HepG2 (cell line): Measurements from ENCODE around the gene EIF5A. TPM values are rescaled to one million over a fixed set of nuclear protein-coding genes. Genes with fewer than 3 reads are reported as not detected.
A peak's percentile ranks its signal among the peaks of the same experiment; 100 is the strongest.

ENCODE experiments used
- AHR ChIP-seq: IDR thresholded peaks from 2 replicates; pipeline ENCODE4 v1.6.1; 2018; ENCODE audit warnings: missing genetic modification reagents, missing compliant biosample characterization
- ATF1 ChIP-seq: IDR thresholded peaks from 2 replicates; pipeline ENCODE4 v1.6.1; 2016; ENCODE audit warnings: mild to moderate bottlenecking, control low read depth
- ATRX ChIP-seq: sonication (generic); formaldehyde crosslinking; IDR thresholded peaks from 2 replicates; pipeline ENCODE4 v1.4.0; 2020; ENCODE audit warnings: missing genetic modification reagents, borderline replicate concordance
- CCAR2 ChIP-seq: fragments of 200-400 bp; formaldehyde crosslinking; optimal IDR thresholded peaks from 2 replicates; pipeline ENCODE3; 2018; ENCODE audit warnings: low read depth, mild to moderate bottlenecking, low read length, moderate library complexity
- DRAP1 ChIP-seq: IDR thresholded peaks from 2 replicates; pipeline ENCODE4 v1.6.1; 2016; ENCODE audit warnings: missing genetic modification reagents, missing compliant biosample characterization
- HDAC1 ChIP-seq: sonication (generic); formaldehyde crosslinking; IDR thresholded peaks from 2 replicates; pipeline ENCODE4 v1.5.1; 2020; ENCODE audit warnings: mild to moderate bottlenecking, missing genetic modification reagents
- IKZF5 ChIP-seq: IDR thresholded peaks from 2 replicates; pipeline ENCODE4 v1.6.1; 2018; ENCODE audit warnings: missing genetic modification reagents, mild to moderate bottlenecking, missing compliant biosample characterization
- NR0B2 ChIP-seq: sonication (generic); formaldehyde crosslinking; IDR thresholded peaks from 2 replicates; pipeline ENCODE4 v1.4.0; 2020; ENCODE audit warnings: mild to moderate bottlenecking, missing genetic modification reagents
- NR1H2 ChIP-seq: sonication (generic); formaldehyde crosslinking; IDR thresholded peaks from 2 replicates; pipeline ENCODE4 v1.8.1; 2022; ENCODE audit warnings: low read depth, missing genetic modification reagents, borderline replicate concordance
- PAXIP1 ChIP-seq: sonication (generic); formaldehyde crosslinking; conservative IDR thresholded peaks from 2 replicates; pipeline ENCODE4 v1.4.0; 2020; ENCODE audit warnings: mild to moderate bottlenecking, missing genetic modification reagents, moderate library complexity
- SMARCC2 ChIP-seq: fragments of 450-650 bp; IDR thresholded peaks from 2 replicates; pipeline ENCODE4 v1.6.1; 2017; ENCODE audit warnings: antibody characterized with exemption, mild to moderate bottlenecking
- SP4 ChIP-seq: sonication (generic); formaldehyde crosslinking; IDR thresholded peaks from 2 replicates; pipeline ENCODE4 v1.8.1; 2023; ENCODE audit warnings: mild to moderate bottlenecking, missing genetic modification reagents
- SRY ChIP-seq: sonication (generic); formaldehyde crosslinking; IDR thresholded peaks from 2 replicates; pipeline ENCODE4 v1.8.0; 2022; ENCODE audit warnings: mild to moderate bottlenecking, missing genetic modification reagents
- SSRP1 ChIP-seq: IDR thresholded peaks from 2 replicates; pipeline ENCODE4 v1.6.1; 2016; ENCODE audit warnings: control low read depth
- UBTF ChIP-seq: sonication (generic); formaldehyde crosslinking; IDR thresholded peaks from 2 replicates; pipeline ENCODE4 v1.4.0; 2020; ENCODE audit warnings: mild to moderate bottlenecking, missing genetic modification reagents
- ZEB1 ChIP-seq: IDR thresholded peaks from 2 replicates; pipeline ENCODE4 v1.6.1; 2012; ENCODE audit warnings: mild to moderate bottlenecking, low read depth, inconsistent platforms; ENCODE audit not compliant: insufficient replicate concordance
- ZKSCAN5 ChIP-seq: sonication (generic); formaldehyde crosslinking; IDR thresholded peaks from 2 replicates; pipeline ENCODE4 v1.5.1; 2020; ENCODE audit warnings: mild to moderate bottlenecking, missing genetic modification reagents
- ZNF3 ChIP-seq: IDR thresholded peaks from 2 replicates; pipeline ENCODE4 v1.7.0; 2017; ENCODE audit warnings: inconsistent platforms
- ZNF33A ChIP-seq: sonication (generic); formaldehyde crosslinking; IDR thresholded peaks from 2 replicates; pipeline ENCODE4 v1.5.1; 2020; ENCODE audit warnings: missing genetic modification reagents, mild to moderate bottlenecking, moderate library complexity, borderline replicate concordance
- ZNF430 ChIP-seq: sonication (generic); formaldehyde crosslinking; IDR thresholded peaks from 2 replicates; pipeline ENCODE4 v1.9.0; 2021; ENCODE audit warnings: mild to moderate bottlenecking, missing genetic modification reagents
- ZNF431 ChIP-seq: sonication (generic); formaldehyde crosslinking; IDR thresholded peaks from 2 replicates; pipeline ENCODE4 v1.9.0; 2022; ENCODE audit warnings: missing genetic modification reagents, low read depth, mild to moderate bottlenecking, borderline replicate concordance
- ZNF737 ChIP-seq: sonication (generic); formaldehyde crosslinking; IDR thresholded peaks from 2 replicates; pipeline ENCODE4 v1.5.0; 2020; ENCODE audit warnings: missing genetic modification reagents, mild to moderate bottlenecking, borderline replicate concordance
- polyA plus RNA-seq, 8 experiments: library from polyadenylated mRNA; depleted of rRNA in 3 of 8; stranded (reverse) in 7 of 8; unstranded in 1 of 8; fragments of >200 nt; fragmentation: Illumina TruSeq in 4 of 8; extraction: Trizol in 4 of 8; gene quantifications; 2 replicates each; pipeline versions ENCODE4 v1.2.1 to v1.2.3, GENCODE V29; 2011 to 2016; ENCODE audit warnings: low read depth in 4 of 8, missing spikeins in 1 of 8, mixed read lengths in 1 of 8; ENCODE audit not compliant: insufficient read depth in 1 of 8
- total RNA-seq, 5 experiments: library from RNA; depleted of rRNA; stranded (reverse); fragments of >200 nt; fragmentation: Illumina TruSeq; extraction: Trizol; gene quantifications; 2 replicates each; pipeline ENCODE4 v1.2.3, GENCODE V29; 2016; ENCODE audit warnings: low read depth in 1 of 5

Gene EIF5A
- total and polyA plus RNA-seq, 2 of the 13 experiments (the other 11 are each of a cell fraction or from before 2014, with no cell fraction given) = 319 to 337 TPM

- TF ChIP-seq SMARCC2 = no peak
- no peak for TF ChIP-seq SSRP1 (CRISPR knock-in tag)
- TF ChIP-seq HDAC1 (CRISPR knock-in tag) = peak; percentile 81
- peak; percentile 86 for TF ChIP-seq SP4 (CRISPR knock-in tag)
- TF ChIP-seq ZEB1 = no peak
- no peak for TF ChIP-seq ZNF3 (CRISPR knock-in tag)
- no peak for TF ChIP-seq NR1H2
- TF ChIP-seq ATF1 (CRISPR knock-in tag) = no peak
- TF ChIP-seq ZKSCAN5 (CRISPR knock-in tag) = no peak
- peak; percentile 57 for TF ChIP-seq PAXIP1 (CRISPR knock-in tag)
- TF ChIP-seq ZNF737 (CRISPR knock-in tag) = no peak
- no peak for TF ChIP-seq ZNF33A (CRISPR knock-in tag)
- peak; percentile 52; the same call in 1 of the 2 replicates for TF ChIP-seq NR0B2
- no peak for TF ChIP-seq CCAR2
- TF ChIP-seq DRAP1 (CRISPR knock-in tag) = peak; percentile 83
- no peak for TF ChIP-seq ATRX
- TF ChIP-seq IKZF5 (CRISPR knock-in tag) = peak; percentile 69
- TF ChIP-seq ZNF431 = no peak
- TF ChIP-seq UBTF = peak; percentile 80
- TF ChIP-seq AHR = no peak
- TF ChIP-seq SRY (CRISPR knock-in tag) = peak; percentile 70; the same call in 1 of the 2 replicates
- TF ChIP-seq ZNF430 = no peak; the same call in 1 of the 2 replicates
Observed at GRCh38 chr17:7329374-7329996, 22.1 kb downstream of the EIF5A start (continued).
